IPS-11a (cell line): ENCODE measurements around the gene SPEG.
"Not testable (repeated sequence)": the region's sequence is repeated elsewhere in the genome, so short reads cannot be mapped to it uniquely, and the experiment has no call there.

Experiments used
- H3K4me3 ChIP-seq: one replicate; pipeline ENCODE4 v1.5.1; 2013; ENCODE audit warnings: low read depth, low read length, control low read depth

Gene SPEG

GRCh38 chr2:219404291-219404910, 30.2 kb upstream of the SPEG start:
- H3K4me3 ChIP-seq = no peak overlapping the region

GRCh38 chr2:219404954-219405353, 29.7 kb upstream of the SPEG start:
- H3K4me3 ChIP-seq = no peak overlapping the region

- no peak overlapping the region for H3K4me3 ChIP-seq
Observed at GRCh38 chr2:219405451-219405850, 29.2 kb upstream of the SPEG start.

GRCh38 chr2:219405958-219406860, 28.4 kb upstream of the SPEG start:
- H3K4me3 ChIP-seq = no peak overlapping the region

GRCh38 chr2:219406861-219407230, 27.8 kb upstream of the SPEG start:
- H3K4me3 ChIP-seq = no peak overlapping the region

- not testable (repeated sequence) for H3K4me3 ChIP-seq
Observed at GRCh38 chr2:219407343-219407742, 27.3 kb upstream of the SPEG start.

GRCh38 chr2:219408204-219408603, 26.4 kb upstream of the SPEG start:
- H3K4me3 ChIP-seq = no peak overlapping the region

GRCh38 chr2:219408631-219409030, 26.0 kb upstream of the SPEG start:
- H3K4me3 ChIP-seq = no peak overlapping the region

- no peak overlapping the region for H3K4me3 ChIP-seq
Observed at GRCh38 chr2:219409619-219410018, 25.0 kb upstream of the SPEG start.

GRCh38 chr2:219410390-219410789, 24.3 kb upstream of the SPEG start:
- H3K4me3 ChIP-seq = no peak overlapping the region

GRCh38 chr2:219414857-219415256, 19.8 kb upstream of the SPEG start:
- no peak overlapping the region for H3K4me3 ChIP-seq

- H3K4me3 ChIP-seq = no peak overlapping the region
Observed at GRCh38 chr2:219415580-219416234, 18.9 kb upstream of the SPEG start.

GRCh38 chr2:219416235-219416602, 18.4 kb upstream of the SPEG start:
- no peak overlapping the region for H3K4me3 ChIP-seq

- no peak overlapping the region for H3K4me3 ChIP-seq
Observed at GRCh38 chr2:219416938-219417337, 17.7 kb upstream of the SPEG start.

- H3K4me3 ChIP-seq = no peak overlapping the region
Observed at GRCh38 chr2:219417374-219417773, 17.3 kb upstream of the SPEG start.

- H3K4me3 ChIP-seq = no peak within 1 kb of the TSS
Observed at GRCh38 chr2:219418155-219419011, 16.3 kb upstream of the SPEG start, which contains the start of gene DES. Gene DES, plus strand, starts transcription at chr2:219418377. Its CDS starts 86 bp downstream, at chr2:219418463.

- H3K4me3 ChIP-seq = no peak overlapping the region
Observed at GRCh38 chr2:219419012-219419324, 15.7 kb upstream of the SPEG start.

GRCh38 chr2:219419331-219420197, 15.1 kb upstream of the SPEG start:
- no peak overlapping the region for H3K4me3 ChIP-seq

GRCh38 chr2:219420687-219421086, 14.0 kb upstream of the SPEG start:
- no peak overlapping the region for H3K4me3 ChIP-seq

- no peak overlapping the region for H3K4me3 ChIP-seq
Observed at GRCh38 chr2:219421323-219421722, 13.3 kb upstream of the SPEG start.
